Natural killer cell (primary cell): ENCODE measurements around the gene KRTAP10-1. TPM values are rescaled to one million over a fixed set of nuclear protein-coding genes. Genes with fewer than 3 reads are reported as not detected.

Experiments used
- ATAC-seq, 3 donors: fragments of 150-1000 bp in 2 of 3; fragments of 200-7000 bp in 1 of 3; cut with Tn5 transposase; 1 replicate in 1 of 3; 2 replicates in 2 of 3; pipeline ENCODE4 v1.10.0; 2021; ENCODE audit warnings: mild to moderate bottlenecking in 2 of 3, moderate library complexity in 2 of 3
- DNase-seq, 2 donors: peaks; one replicate each; pipeline versions ENCODE4 v3.0.0 to v3.0.0-alpha.2; 2013 to 2021; ENCODE audit warnings: mixed read lengths in 1 of 2
- H3K27ac ChIP-seq: one replicate; pipeline ENCODE4 v1.5.1; 2013; ENCODE audit warnings: mild to moderate bottlenecking, low read length
- H3K27me3 ChIP-seq: one replicate; pipeline ENCODE4 v1.6.1; 2013; ENCODE audit warnings: low read length; ENCODE audit not compliant: control insufficient read depth, insufficient read depth
- H3K36me3 ChIP-seq: one replicate; pipeline ENCODE4 v1.6.1; 2013; ENCODE audit warnings: low read length; ENCODE audit not compliant: control insufficient read depth, insufficient read depth
- H3K4me1 ChIP-seq: one replicate; pipeline ENCODE4 v1.6.1; 2013; ENCODE audit warnings: low read length; ENCODE audit not compliant: control insufficient read depth, insufficient read depth
- H3K4me3 ChIP-seq: one replicate; pipeline ENCODE4 v1.5.1; 2013; ENCODE audit warnings: low read length
- H3K9me3 ChIP-seq: one replicate; pipeline ENCODE4 v1.6.1; 2013; ENCODE audit warnings: low read length; ENCODE audit not compliant: control insufficient read depth, insufficient read depth
- H3K27ac Mint-ChIP-seq, 2 donors: one replicate each; pipeline ENCODE4 v1.8.0; 2022; ENCODE audit warnings: mild to moderate bottlenecking in 2 of 2, mixed read lengths in 2 of 2, moderate library complexity in 1 of 2
- H3K27me3 Mint-ChIP-seq, 2 donors: one replicate each; pipeline ENCODE4 v1.8.0; 2022; ENCODE audit warnings: low read depth in 2 of 2, mixed read lengths in 2 of 2
- H3K36me3 Mint-ChIP-seq: one replicate; pipeline ENCODE4 v1.8.0; 2022; ENCODE audit warnings: mixed read lengths
- H3K4me1 Mint-ChIP-seq, 2 donors: one replicate each; pipeline ENCODE4 v1.8.0; 2022; ENCODE audit warnings: mixed read lengths in 2 of 2
- H3K4me3 Mint-ChIP-seq: one replicate; pipeline ENCODE4 v1.8.0; 2022; ENCODE audit warnings: mild to moderate bottlenecking, moderate library complexity, mixed read lengths
- H3K9me3 Mint-ChIP-seq, 2 donors: one replicate each; pipeline ENCODE4 v1.8.0; 2022; ENCODE audit warnings: mixed read lengths in 2 of 2
- WGBS: methylation state at CpG from one replicate; pipeline ENCODE4 v1.1.7; 2013; ENCODE audit warnings: missing lambda C conversion rate; ENCODE audit not compliant: insufficient coverage; 5-methylcytosine and 5-hydroxymethylcytosine counted together
- intact Hi-C: fragments of 100-400 bp; cut with micrococcal nuclease; formaldehyde crosslinking; loops from one replicate; pipeline ENCODE4 v1.14.2; 2022
- total RNA-seq, 4 donors: library from RNA; stranded (reverse); fragments of 120-200 nt in 1 of 4; gene quantifications; one replicate each; pipeline versions ENCODE4 v1.2.3 to v1.2.4, GENCODE V29; 2013 to 2022
- TF ChIP-seq, protein P1 (sequence below): fragments of 200-600 bp; IDR thresholded peaks from one replicate; pipeline ENCODE4 v1.8.0; 2022; ENCODE audit warnings: antibody characterized with exemption

Gene KRTAP10-1
- total RNA-seq, 3 donors from 2014 or later (not counting 1 experiment from before 2014, with no cell fraction given): not detected

DNA sequence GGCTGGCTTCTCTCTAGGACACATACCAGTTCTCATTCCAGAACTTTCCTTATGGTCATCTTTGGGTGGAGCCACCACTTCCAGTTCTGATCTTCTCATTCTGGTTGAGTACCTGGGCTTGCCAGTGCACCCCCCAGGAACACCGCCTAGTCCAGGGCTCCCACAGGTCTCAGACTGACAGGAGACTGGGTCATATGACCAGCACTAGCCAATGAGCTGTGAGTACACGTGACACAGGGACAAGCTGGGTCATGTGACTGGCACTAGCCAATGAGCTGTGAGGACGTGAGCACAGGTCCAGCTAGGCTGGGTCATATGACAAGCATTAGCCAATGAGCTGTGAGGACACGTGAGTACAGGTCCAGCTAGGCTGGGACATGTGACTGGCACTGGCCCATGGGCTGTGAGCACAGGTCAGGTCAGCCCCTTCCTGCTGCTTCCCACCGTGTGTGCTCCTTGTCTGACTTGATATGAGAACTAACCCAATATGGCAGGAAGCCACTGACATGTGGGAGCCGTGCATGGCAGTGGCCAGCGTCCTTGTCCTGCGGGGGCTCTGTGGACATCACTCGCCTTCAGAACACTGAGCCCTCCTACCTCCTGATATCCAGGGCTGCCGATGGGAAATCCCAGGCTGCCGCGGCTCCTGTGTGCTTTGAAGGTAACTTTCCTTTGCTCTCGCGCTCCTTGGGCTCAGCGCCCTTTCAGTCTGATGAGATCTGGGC, 22.7 kb downstream of the KRTAP10-1 start:
- no peaks in the 10 kb centered on the region for H3K36me3 ChIP-seq
- no peaks in the 10 kb centered on the region for H3K4me1 ChIP-seq
- Mint-ChIP-seq H3K27ac (no peak overlapping the region), H3K36me3 (no peaks in the 10 kb centered on the region), H3K9me3 (no peaks in the 10 kb centered on the region), H3K4me3 (no peak overlapping the region), H3K27me3 (peaks cover 3 to 6% of the 10 kb centered on the region in 2 donors), H3K4me1 (peaks cover 5 to 6% of the 10 kb centered on the region in 2 donors)
- no peaks in the 10 kb centered on the region for H3K9me3 ChIP-seq
- TF ChIP-seq, protein P1, sequence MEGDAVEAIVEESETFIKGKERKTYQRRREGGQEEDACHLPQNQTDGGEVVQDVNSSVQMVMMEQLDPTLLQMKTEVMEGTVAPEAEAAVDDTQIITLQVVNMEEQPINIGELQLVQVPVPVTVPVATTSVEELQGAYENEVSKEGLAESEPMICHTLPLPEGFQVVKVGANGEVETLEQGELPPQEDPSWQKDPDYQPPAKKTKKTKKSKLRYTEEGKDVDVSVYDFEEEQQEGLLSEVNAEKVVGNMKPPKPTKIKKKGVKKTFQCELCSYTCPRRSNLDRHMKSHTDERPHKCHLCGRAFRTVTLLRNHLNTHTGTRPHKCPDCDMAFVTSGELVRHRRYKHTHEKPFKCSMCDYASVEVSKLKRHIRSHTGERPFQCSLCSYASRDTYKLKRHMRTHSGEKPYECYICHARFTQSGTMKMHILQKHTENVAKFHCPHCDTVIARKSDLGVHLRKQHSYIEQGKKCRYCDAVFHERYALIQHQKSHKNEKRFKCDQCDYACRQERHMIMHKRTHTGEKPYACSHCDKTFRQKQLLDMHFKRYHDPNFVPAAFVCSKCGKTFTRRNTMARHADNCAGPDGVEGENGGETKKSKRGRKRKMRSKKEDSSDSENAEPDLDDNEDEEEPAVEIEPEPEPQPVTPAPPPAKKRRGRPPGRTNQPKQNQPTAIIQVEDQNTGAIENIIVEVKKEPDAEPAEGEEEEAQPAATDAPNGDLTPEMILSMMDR: no peak
- no peaks in the 10 kb centered on the region for H3K27me3 ChIP-seq
- no peak overlapping the region for H3K27ac ChIP-seq
- intact Hi-C loops: no loop called here
- no peak overlapping the region for H3K4me3 ChIP-seq
- DNase-seq (no peak), ATAC-seq (peak in 1 of 3 donors; percentile 22)
- WGBS: 88% methylated on average over 15 of the region's 15 CpGs

DNA sequence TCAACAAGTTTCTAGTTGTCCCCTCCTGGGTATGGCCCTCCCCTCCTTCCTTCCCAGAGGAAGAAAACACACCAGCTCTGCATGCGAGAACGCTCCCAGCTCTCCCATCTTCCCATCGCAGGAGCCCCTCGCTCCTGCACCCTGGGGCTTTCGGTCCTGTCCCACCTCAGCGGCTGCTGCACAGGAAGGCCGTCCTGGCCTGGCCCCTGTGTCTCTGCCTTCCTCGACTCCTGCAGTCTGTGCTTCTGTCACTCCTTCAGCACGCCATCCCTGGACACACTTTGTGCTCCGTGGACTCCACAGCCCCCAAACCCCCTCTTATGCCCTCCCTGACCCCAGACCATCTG, 23.2 kb downstream of the KRTAP10-1 start:
- intact Hi-C loops: no loop called here
- WGBS: 96% methylated on average over 10 of the region's 10 CpGs

DNA sequence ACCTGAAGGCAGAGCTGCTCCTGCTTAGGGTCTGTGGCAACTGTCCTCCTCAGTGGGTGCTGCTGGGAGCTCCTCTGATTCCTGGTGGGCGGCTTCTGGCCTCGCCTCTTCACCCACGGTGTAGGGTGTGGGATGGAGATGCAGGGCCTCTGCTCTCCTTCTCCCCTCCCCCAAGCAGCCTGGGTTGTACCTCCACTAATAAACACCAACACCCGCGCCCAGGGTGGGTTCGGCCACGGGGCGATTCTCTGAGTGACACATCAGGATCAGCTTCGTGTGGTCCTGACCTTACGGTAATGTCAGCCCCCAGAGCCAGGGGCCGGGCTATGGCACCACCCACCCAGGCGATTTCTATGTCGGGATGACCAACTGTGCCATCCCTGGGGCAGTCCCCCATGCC, 23.7 kb downstream of the KRTAP10-1 start:
- H3K9me3 Mint-ChIP-seq: no peaks in the 10 kb centered on the region
- H3K4me1 Mint-ChIP-seq: peaks cover 5 to 11% of the 10 kb centered on the region in 2 donors
- Histone ChIP-seq H3K27ac (no peak overlapping the region), H3K4me3 (no peak overlapping the region), H3K4me1 (no peaks in the 10 kb centered on the region), H3K36me3 (no peaks in the 10 kb centered on the region), H3K27me3 (no peaks in the 10 kb centered on the region), H3K9me3 (no peaks in the 10 kb centered on the region)
- intact Hi-C loops: no loop called here
- DNase-seq: no peak
- H3K4me3 Mint-ChIP-seq: no peak overlapping the region
- no peak overlapping the region for H3K27ac Mint-ChIP-seq
- no peak for ATAC-seq
- TF ChIP-seq, protein P1: no peak
- H3K27me3 Mint-ChIP-seq: peaks cover 3 to 6% of the 10 kb centered on the region in 2 donors
- 93% methylated on average over 10 of the region's 13 CpGs for WGBS
- no peaks in the 10 kb centered on the region for H3K36me3 Mint-ChIP-seq

More for the DNA sequence above, 23.2 kb downstream of the KRTAP10-1 start:
- no peak overlapping the region for H3K4me3 Mint-ChIP-seq
- H3K27ac ChIP-seq: no peak overlapping the region
- H3K36me3 Mint-ChIP-seq: no peaks in the 10 kb centered on the region
- peaks cover 3 to 6% of the 10 kb centered on the region in 2 donors for H3K27me3 Mint-ChIP-seq
- H3K4me1 Mint-ChIP-seq: peaks cover 5 to 8% of the 10 kb centered on the region in 2 donors
- TF ChIP-seq, protein P1: no peak
- H3K9me3 Mint-ChIP-seq: no peaks in the 10 kb centered on the region
- DNase-seq: no peak
- no peak overlapping the region for H3K4me3 ChIP-seq
- no peaks in the 10 kb centered on the region for H3K4me1 ChIP-seq
- ATAC-seq: no peak
- H3K36me3 ChIP-seq: no peaks in the 10 kb centered on the region
- H3K27me3 ChIP-seq: no peaks in the 10 kb centered on the region
- H3K9me3 ChIP-seq: no peaks in the 10 kb centered on the region
- H3K27ac Mint-ChIP-seq: no peak overlapping the region
